Measurements from ENCODE around the gene TAGLN. TPM values are rescaled to one million over a fixed set of nuclear protein-coding genes. Genes with fewer than 3 reads are reported as not detected.
A peak's percentile ranks its signal among the peaks of the same experiment; 100 is the strongest.

TAGLN gene
- total and polyA plus RNA-seq, 2 donors (not counting 1 experiment from before 2014, with no cell fraction given) = 17.9 to 51.8 TPM

- no peak for ATAC-seq (ENCODE audit: low read depth)
- peak overlapping the region; percentile 74 for H3K27ac Mint-ChIP-seq
- DNase-seq = no peak
- Histone ChIP-seq H3K27ac (ENCODE audit: low read length in 2 of 2) (peak overlapping the region in 1 of 2 donors; percentile 7), H3K9ac (ENCODE audit: low read length) (no peak overlapping the region), H3K9me3 (ENCODE audit: control extremely low read depth in 1 of 3, control insufficient read depth in 2 of 3, insufficient read depth in 1 of 3, low read length in 2 of 3) (no peaks in the 10 kb centered on the region), H4K20me1 (ENCODE audit: control insufficient read depth, insufficient read depth, low read length, poor library complexity, severe bottlenecking) (no peaks in the 10 kb centered on the region), H3K36me3 (replicated peaks in 1 of 2; ENCODE audit: control extremely low read depth in 1 of 2, control insufficient read depth in 1 of 2, extremely low read depth in 1 of 2, insufficient read depth in 2 of 2, low read length in 1 of 2) (peaks cover 0 to 76% of the 10 kb centered on the region in 2 experiments), H3K79me2 (ENCODE audit: control insufficient read depth, insufficient read depth, low read length) (peaks cover 40% of the 10 kb centered on the region), H3K4me1 (ENCODE audit: control insufficient read depth in 2 of 2, insufficient read depth in 2 of 2, low read length in 2 of 2) (peaks cover 31 to 49% of the 10 kb centered on the region in 2 donors), H3K27me3 (replicated peaks in 1 of 4; ENCODE audit: control extremely low read depth in 1 of 4, control insufficient read depth in 3 of 4, insufficient read depth in 4 of 4, low read length in 3 of 4) (no peaks in the 10 kb centered on the region), H3K4me2 (replicated peaks; ENCODE audit: low read depth, low read length, poor library complexity, severe bottlenecking) (no peak overlapping the region), H2AFZ (ENCODE audit: insufficient read depth, low read depth, low read length, poor library complexity, severe bottlenecking) (no peak overlapping the region), H3K4me3 (ENCODE audit: control extremely low read depth in 1 of 5, extremely low read depth in 1 of 5, insufficient read depth in 1 of 5, low read depth in 2 of 5, low read length in 4 of 5) (no peak overlapping the region)
- TF ChIP-seq EZH2 (IDR thresholded peaks at IDR 0.05; ENCODE audit: borderline replicate concordance, insufficient read depth, low read depth, low read length, poor library complexity, severe bottlenecking) = no peak
- TF ChIP-seq CTCF (IDR thresholded peaks at IDR 0.05) = no peak
- intact Hi-C loops (cut with micrococcal nuclease) = no loop called here
- WGBS (ENCODE audit: insufficient coverage) = 99% methylated on average over 17 of the region's 17 CpGs
- ChIA-PET CTCF (interaction anchor here (1.7 kb wide), 1 partner anchor 11 kb away, joined by 7 read pairs; no protein-coding TSS in a partner anchor), POLR2A (interaction anchor here (0.5 kb wide), 1 partner anchor 49 kb away, joined by 6 read pairs; no protein-coding TSS in a partner anchor)
- H3K4me3 Mint-ChIP-seq = no peak overlapping the region
- no peaks in the 10 kb centered on the region for H3K27me3 Mint-ChIP-seq
- no peaks in the 10 kb centered on the region for H3K9me3 Mint-ChIP-seq (ENCODE audit: insufficient read depth)
- H3K4me1 Mint-ChIP-seq = peaks cover 49% of the 10 kb centered on the region
Measured at GRCh38 chr11:117192401-117192875, 6.7 kb upstream of the TAGLN start.

All from B cell (primary cell).